GM12891 (cell line): ENCODE measurements around the gene APC2.
A peak's percentile ranks its signal among the peaks of the same experiment; 100 is the strongest.

Source experiments
- DNase-seq: peaks from one replicate; pipeline ENCODE4 v3.0.0; 2011; ENCODE audit warnings: low spot score; ENCODE audit not compliant: insufficient read length
- FAIRE-seq: peaks from 2 replicates; lab custom pipeline; 2011; peaks lifted over from hg19 to GRCh38; lab: Jason Lieb, UNC
- PAX5 ChIP-seq: IDR thresholded peaks from 2 replicates; pipeline ENCODE4 v1.6.1; 2011; ENCODE audit warnings: low read length, moderate library complexity, mild to moderate bottlenecking; ENCODE audit not compliant: insufficient read depth, severe bottlenecking
- POLR2A ChIP-seq: IDR thresholded peaks from 2 replicates; pipeline ENCODE4 v1.6.1; 2011; ENCODE audit warnings: low read depth, low read length, control low read depth
- POLR2AphosphoS5 ChIP-seq: IDR thresholded peaks from 2 replicates; pipeline ENCODE4 v1.6.1; 2011; ENCODE audit warnings: low read depth, low read length, control low read depth
- POU2F2 ChIP-seq: IDR thresholded peaks from 2 replicates; pipeline ENCODE4 v1.6.1; 2011; ENCODE audit warnings: low read depth, mild to moderate bottlenecking, control low read depth, low read length, moderate library complexity
- SPI1 ChIP-seq: IDR thresholded peaks from 2 replicates; pipeline ENCODE4 v1.6.1; 2011; ENCODE audit warnings: low read depth, low read length, control low read depth
- TAF1 ChIP-seq: IDR thresholded peaks from 2 replicates; pipeline ENCODE4 v1.6.1; 2011; ENCODE audit warnings: low read depth, low read length, control low read depth

APC2 gene

DNA sequence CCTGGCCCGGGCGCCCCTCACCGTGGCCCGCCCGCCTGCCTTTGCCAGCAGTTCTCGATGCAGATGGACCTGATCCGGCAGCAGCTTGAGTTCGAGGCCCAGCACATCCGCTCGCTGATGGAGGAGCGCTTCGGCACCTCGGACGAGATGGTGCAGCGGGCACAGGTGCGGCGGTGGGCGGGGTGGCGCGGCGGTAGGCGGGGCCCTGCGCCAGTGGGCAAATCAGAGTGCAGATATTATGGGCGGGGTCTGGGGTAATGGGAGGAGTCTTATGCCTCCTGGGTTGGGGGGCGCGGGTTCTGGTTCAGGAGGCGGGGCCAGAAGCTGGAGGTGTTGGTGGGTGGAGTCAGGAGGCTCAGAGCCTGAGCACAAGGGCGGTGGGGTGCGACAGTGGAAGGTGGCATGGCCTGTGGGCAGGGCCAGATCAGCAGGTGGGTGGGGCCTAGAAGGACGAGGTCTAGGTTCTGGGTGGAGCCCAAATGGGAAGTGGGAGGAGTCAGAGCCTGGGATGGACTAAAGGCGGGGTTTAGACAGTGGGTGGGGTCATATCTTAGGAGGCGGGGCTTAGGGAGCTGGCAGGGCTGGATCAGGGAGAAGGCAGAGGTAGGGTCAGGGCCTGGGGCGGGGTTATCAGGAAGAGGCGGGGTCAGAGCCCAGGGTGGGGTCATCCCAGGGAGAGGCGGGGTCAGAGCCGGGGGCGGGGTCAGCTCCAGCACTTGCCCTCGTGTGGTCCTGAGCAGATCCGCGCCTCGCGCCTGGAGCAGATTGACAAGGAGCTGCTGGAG, 5.6 kb downstream of the APC2 start:
- FAIRE-seq (peak; percentile 45), DNase-seq (no peak)

DNA sequence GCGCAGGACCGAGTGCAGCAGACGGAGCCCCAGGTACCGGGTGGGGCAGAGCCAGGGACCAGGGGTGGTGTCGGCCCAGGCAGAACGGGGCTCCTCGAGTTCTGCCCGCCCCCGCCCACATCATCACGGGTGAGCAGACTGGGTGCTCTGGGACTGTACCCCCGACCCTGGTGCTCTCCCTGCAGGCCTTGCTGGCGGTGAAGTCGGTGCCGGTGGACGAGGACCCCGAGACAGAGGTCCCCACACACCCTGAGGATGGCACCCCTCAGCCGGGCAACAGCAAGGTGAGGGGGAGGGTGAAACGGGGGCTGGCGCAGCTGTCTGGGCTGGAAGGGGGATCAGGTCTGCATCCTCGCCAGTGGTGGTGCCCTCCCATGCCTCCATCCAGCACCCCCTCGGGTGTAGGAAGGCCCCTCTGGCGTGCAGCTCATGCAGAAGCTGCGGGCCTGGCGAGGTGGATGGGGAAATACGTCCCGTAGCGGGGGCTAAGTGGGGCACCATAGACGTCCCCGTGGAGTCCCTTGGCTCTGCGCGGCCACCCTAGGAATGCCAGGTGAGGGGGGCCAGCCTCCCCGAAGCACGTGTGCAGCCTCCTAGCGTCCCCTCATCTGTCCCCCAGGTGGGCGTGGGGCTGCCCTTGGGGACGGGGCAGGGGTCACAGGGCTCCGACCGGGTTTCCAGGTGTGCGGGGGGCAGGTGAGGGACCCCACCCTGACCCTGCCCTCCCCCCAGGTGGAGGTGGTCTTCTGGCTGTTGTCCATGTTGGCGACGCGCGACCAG, 6.4 kb downstream of the APC2 start:
- FAIRE-seq: no peak
- TF ChIP-seq SPI1 (no peak), POU2F2 (no peak), POLR2A (no peak), PAX5 (no peak), POLR2AphosphoS5 (no peak), TAF1 (no peak)
- no peak for DNase-seq

More for the DNA sequence above, 5.6 kb downstream of the APC2 start:
- TF ChIP-seq SPI1 (peak; percentile 49), PAX5 (no peak)

DNA sequence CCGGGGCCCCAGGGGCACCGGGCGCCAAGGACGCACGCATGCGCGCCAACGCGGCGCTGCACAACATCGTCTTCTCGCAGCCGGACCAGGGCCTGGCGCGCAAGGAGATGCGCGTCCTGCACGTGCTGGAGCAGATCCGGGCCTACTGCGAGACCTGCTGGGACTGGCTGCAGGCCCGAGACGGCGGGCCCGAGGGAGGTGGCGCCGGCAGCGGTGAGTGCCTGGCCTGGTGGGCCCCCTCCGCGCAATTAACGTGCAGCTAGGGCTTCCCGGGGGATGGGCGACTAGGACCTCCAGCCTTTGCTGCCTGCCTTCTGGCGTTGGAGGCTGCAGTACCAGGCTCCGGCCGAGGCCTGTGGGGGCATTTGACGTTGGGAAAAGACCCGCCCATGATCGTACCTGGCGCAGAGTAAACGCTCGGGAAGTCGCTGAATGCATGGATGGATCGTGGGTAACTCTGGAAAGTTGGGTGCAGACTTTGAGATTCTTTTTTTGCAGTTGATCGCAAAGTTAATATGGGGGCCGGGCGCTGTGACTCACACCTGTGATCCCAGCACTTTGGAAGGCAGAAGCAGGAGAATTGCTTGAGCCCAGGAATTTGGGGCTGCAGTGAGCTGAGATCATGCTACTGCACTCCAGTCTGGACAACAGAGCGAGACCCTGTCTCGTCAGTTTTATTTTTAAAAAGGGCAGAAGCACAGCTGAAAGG, 7.3 kb downstream of the APC2 start:
- TF ChIP-seq POLR2AphosphoS5 (no peak), PAX5 (no peak), TAF1 (no peak), POU2F2 (no peak), SPI1 (no peak), POLR2A (no peak)
- FAIRE-seq: no peak
- no peak for DNase-seq

DNA sequence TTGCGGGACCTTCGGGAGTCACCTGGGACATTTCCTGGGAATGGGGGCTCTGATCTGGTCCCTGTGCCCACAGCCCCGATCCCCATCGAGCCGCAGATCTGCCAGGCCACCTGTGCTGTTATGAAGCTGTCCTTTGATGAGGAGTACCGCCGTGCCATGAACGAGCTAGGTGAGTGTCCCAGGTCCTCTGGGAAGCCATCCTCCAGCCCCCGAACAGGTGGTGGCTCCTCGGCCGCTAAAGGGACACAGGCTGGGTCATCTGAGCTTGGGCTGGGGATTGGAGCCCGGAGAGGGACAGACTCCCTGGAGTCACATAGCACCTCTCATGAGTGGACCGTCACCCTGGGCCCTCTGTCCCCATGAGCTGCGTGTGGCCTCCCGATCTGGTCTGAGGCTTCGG, 8.0 kb downstream of the APC2 start:
- TF ChIP-seq POLR2AphosphoS5: no peak
- TF ChIP-seq POU2F2: no peak
- TF ChIP-seq POLR2A: no peak
- TF ChIP-seq SPI1: no peak
- no peak for TF ChIP-seq PAX5
- TF ChIP-seq TAF1: no peak
- FAIRE-seq: no peak
- DNase-seq: no peak

DNA sequence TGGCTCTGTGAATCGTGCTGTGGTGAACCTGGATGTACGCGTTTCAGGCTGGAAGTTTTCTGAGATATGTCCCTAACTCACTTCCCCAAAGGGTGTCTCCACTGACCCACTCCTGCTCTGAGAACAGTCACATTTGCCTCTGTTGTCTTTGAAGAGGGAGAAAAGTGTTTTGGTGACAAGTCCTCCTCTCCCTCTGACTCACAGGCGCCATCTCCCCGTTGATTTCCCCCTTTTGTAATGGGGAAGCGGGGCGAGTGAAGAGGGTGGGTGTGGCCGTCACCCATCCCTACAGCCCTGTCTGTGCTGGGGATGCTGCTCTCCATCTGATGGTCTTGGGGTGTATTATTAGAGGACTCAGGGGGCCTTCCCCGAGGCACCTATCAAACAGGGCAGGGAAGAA, 9.6 kb downstream of the APC2 start:
- FAIRE-seq (no peak), DNase-seq (no peak)
- no peak for TF ChIP-seq POLR2AphosphoS5
- TF ChIP-seq PAX5: no peak
- no peak for TF ChIP-seq TAF1
- no peak for TF ChIP-seq SPI1
- TF ChIP-seq POLR2A: no peak
- no peak for TF ChIP-seq POU2F2

DNA sequence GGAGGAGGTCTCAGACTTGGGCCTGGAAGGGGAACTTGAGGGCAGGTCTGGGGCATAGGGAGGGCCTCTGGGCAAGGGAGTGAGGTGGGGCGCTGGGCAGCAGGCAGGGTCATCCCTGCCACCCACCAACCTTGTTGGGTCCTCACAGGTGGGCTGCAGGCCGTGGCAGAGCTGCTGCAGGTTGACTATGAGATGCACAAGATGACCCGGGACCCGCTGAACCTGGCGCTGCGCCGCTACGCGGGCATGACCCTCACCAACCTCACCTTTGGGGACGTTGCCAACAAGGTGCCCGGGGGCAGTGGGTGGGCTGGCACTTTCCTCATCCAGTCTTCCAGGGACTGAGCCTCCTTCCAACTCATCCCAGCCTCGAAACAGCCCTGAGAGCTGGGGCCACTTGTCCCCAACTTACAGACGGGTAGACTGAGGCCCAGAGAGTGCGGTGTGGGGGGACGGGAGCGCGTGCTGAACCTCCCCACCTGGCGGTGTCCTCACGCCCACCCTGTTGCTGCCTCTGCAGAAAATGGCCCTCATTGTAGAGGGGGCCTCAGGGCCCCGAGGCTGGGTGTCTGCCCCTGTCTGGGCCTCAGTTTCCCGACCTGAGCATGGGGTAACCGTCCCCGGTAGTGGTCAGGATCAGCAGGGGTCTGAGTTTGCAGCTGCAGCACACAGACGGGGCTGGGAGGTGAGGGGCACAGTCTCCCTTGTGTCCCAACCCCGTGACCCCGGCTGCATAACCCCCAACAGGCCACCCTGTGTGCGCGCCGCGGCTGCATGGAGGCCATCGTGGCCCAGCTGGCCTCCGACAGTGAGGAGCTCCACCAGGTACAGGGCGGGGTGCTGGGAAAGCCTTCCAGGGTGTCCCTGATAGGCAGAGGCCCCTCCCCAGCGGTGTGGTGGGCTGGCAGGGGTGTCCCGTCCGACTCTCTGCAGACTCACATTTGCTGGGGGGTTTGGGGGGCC, 10.4 kb downstream of the APC2 start:
- FAIRE-seq (no peak), DNase-seq (no peak)
- TF ChIP-seq POLR2AphosphoS5: no peak
- TF ChIP-seq POU2F2: no peak
- no peak for TF ChIP-seq POLR2A
- no peak for TF ChIP-seq TAF1
- no peak for TF ChIP-seq PAX5
- TF ChIP-seq SPI1: no peak

DNA sequence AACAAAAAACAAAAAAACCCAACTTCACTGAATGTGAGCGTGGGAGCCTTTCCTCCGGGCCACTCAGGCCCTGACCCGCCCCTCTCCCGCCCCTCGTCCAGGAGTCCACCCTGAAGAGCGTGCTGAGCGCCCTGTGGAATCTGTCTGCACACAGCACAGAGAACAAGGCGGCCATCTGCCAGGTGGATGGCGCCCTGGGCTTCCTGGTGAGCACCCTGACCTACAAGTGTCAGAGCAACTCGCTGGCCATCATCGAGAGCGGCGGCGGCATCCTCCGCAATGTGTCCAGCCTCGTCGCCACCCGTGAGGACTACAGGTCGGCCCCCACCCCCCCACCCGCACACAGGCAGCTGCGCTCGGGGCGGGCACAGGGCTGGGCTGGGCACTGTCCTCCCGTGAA, 11.9 kb downstream of the APC2 start:
- no peak for TF ChIP-seq TAF1
- TF ChIP-seq POLR2A: no peak
- no peak for TF ChIP-seq POLR2AphosphoS5
- no peak for TF ChIP-seq SPI1
- no peak for TF ChIP-seq POU2F2
- no peak for TF ChIP-seq PAX5
- FAIRE-seq: no peak
- no peak for DNase-seq

DNA sequence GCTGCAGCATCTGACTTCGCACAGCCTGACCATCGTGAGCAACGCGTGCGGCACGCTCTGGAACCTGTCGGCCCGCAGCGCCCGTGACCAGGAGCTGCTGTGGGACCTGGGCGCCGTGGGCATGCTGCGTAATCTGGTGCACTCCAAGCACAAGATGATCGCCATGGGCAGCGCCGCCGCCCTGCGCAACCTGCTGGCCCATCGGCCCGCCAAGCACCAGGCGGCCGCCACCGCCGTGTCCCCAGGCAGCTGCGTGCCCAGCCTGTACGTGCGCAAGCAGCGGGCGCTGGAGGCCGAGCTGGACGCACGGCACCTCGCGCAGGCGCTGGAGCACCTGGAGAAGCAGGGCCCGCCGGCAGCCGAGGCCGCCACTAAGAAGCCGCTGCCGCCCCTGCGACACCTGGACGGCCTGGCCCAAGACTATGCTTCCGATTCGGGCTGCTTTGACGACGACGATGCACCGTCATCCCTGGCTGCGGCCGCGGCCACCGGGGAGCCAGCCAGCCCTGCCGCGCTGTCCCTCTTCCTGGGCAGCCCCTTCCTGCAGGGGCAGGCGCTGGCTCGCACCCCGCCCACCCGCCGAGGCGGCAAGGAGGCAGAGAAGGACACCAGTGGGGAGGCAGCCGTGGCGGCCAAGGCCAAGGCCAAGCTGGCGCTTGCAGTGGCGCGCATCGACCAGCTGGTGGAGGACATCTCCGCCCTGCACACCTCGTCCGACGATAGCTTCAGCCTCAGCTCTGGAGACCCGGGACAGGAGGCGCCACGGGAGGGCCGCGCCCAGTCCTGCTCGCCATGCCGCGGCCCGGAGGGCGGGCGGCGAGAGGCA, 15.5 kb downstream of the APC2 start:
- DNase-seq (no peak), FAIRE-seq (peak; percentile 87)
- TF ChIP-seq POLR2A (no peak), POU2F2 (no peak), PAX5 (no peak), TAF1 (no peak), SPI1 (no peak), POLR2AphosphoS5 (no peak)
